DOHH2 (cell line): ENCODE data around the gene ACE.

Experiments
- CTCF ChIP-seq: fragments of 200-600 bp; sonication (generic); IDR thresholded peaks from one replicate; pipeline ENCODE4 v1.5.1; 2014; ENCODE audit warnings: antibody characterized with exemption, mild to moderate bottlenecking, low read depth, low read length; ENCODE audit not compliant: poor library complexity, severe bottlenecking
- EZH2phosphoT487 ChIP-seq: fragments of 200-600 bp; sonication (generic); IDR thresholded peaks from 2 replicates; pipeline ENCODE4 v1.6.1; 2017; ENCODE audit warnings: borderline replicate concordance, mild to moderate bottlenecking, antibody characterized with exemption, low read length, moderate library complexity, mixed read lengths

- TF ChIP-seq CTCF (no peak), EZH2phosphoT487 (no peak)
These were observed 36.0 kb upstream of the ACE start for GRCh38 chr17:63440770-63441335.
